ENCODE data around the gene SLC6A19.

The SLC6A19 gene

DNA sequence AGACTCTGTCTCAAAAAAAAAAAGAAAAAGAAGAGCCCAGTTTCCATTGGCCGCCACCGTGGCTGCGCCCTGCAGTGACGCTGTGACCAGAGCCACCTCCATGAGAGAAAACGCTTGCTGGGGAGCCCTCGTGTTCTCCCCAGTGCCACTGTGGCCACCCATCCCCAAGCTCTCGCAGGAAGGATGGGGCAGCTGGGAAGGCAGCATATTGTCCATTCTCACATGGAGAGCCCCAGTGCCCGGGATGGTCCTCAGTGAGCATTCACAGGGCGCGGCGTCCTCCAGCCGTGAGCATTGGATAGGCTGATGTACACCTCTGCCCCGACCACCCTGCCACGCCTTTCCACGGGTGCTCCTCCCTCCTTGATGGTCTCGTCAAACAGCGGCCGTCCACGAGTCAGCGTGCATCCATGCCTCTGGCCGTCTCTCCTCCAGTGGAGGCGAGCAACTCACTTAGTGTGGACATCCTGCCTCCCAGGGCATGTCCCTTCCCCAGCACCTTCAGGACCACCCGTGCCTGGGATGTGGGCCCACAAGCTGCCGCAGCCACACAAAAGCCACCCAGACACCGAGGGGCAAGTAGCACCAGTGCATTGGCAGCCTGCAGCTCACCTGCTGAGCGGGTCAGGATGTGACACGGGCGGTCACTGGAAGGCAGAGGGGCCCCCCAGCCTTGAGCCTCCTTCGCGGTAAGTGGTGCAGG lies 23.4 kb upstream of the SLC6A19 start:
- no peak for DNase-seq (ENCODE audit: low read depth, low spot score)

DNA sequence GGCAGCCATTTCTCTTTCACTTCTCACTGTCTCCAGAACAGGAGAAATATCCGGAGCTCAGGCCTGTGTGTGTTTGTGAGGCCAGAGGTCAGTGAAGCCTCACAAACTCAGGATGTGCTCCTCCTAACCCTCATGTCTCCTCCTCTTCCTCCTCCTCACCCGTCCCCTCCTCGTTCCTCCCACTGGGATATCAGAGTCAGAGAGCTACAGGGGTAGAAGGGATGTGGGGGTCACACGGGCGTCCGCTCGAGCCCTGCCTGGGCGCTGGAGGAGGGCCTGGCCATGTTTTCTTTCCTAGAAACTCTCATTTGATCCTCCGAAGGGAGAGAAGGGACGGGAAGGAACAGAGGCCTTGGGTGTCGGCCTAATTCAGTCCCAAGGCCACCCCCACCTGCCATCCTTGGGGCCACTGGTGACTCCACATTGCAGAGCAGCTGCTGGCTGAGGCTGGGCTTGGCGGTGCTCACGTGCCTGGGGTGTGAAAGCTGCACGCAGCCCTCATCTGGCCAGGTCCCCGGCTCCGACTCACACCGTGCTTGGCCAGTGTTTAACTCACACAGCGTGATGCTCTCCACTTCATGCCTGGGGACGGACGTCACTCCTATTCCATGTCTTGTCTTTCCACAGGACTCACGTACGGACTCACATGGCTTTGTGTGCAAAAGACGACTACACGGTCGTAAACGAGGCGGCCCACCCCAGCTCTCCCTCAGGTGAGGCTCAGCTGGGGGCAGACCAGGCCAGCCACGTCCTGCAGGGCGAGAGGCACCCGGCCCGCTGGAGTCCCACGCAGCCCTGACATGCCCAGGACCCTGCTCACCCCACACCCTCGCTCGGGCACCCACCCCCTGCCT lies 22.6 kb upstream of the SLC6A19 start:
- DNase-seq (ENCODE audit: low read depth, low spot score), result no peak

More for the DNA sequence above, 23.4 kb upstream of the SLC6A19 start:
- H3K27ac ChIP-seq, result no peak overlapping the region

GRCh38 chr5:1179383-1179715 lies 22.0 kb upstream of the SLC6A19 start:
- no peak overlapping the region for H3K27ac ChIP-seq
- DNase-seq (ENCODE audit: low read depth, low spot score), result no peak

More for the DNA sequence above, 22.6 kb upstream of the SLC6A19 start:
- H3K27ac ChIP-seq, result no peak overlapping the region

GRCh38 chr5:1180096-1180495 lies 21.3 kb upstream of the SLC6A19 start:
- H3K27ac ChIP-seq, result no peak overlapping the region
- DNase-seq (ENCODE audit: low read depth, low spot score), result no peak

DNA sequence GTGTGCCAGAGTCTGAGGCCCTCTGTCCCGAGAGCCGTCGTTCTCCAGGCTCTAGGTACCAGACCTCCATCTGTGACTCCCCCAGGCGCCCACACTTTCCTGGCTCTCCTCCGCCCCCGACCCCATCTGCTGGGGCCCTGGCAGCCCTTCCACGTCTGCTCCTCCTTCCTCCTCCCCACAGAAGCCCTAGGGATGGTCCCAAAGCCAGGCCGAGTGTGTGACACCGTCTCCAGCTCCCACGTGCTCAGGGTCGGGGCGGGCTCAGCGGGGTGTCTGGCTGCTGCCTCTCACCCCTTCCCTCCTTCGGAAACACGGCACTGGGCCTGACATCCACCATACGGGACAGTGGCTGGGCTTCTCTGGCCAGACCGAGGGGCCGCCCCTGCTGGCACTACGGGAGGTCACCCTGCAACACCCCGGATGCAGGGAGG lies 20.5 kb upstream of the SLC6A19 start:
- no peak overlapping the region for H3K27ac ChIP-seq
- no peak for DNase-seq (ENCODE audit: low read depth, low spot score)

GRCh38 chr5:1181451-1182359 lies 19.7 kb upstream of the SLC6A19 start:
- no peak for DNase-seq (ENCODE audit: low read depth, low spot score)
- H3K27ac ChIP-seq, result no peak overlapping the region

- no peak overlapping the region for H3K27ac ChIP-seq
- DNase-seq (ENCODE audit: low read depth, low spot score), result no peak
Observed at GRCh38 chr5:1182360-1182632, 19.1 kb upstream of the SLC6A19 start.

DNA sequence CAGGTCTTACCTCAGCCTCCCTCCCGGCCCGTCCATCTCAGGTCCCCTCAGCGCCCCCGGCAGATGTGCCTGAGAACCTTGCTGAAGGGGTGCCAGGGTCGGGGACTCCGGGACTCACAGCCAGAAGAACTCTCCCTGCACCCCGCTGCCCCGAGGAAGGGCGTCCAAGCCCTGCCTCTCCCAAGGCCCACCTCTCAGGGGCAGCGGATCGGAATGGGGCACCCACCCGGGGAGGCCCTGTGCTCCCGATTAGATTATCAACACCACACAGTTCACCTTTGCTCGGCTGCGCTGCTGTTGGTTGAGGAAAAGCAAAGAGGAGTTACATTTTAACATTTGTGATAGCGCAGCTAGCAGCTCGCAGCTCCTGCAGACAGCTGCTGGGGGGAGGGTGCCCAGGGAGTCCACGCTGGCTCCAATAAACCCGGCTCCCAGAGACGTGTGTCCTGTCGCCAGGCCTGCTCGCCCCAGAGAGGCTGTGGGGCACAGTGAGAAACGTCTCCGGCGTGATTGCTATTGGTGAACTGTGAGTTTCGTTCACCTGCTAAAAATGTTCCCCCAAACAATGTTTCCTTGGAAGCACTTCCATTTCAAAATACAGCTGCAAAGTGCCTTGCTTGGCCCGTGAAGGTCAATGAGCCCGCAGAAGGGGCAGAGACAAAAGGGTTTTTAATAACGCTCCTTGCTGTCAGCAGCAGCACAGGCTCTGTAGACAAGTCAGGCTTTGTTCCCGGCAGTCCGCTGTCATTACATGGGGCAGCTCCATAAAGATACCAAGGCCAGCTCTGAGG lies 18.6 kb upstream of the SLC6A19 start:
- DNase-seq (ENCODE audit: low read depth, low spot score), result no peak
- H3K27ac ChIP-seq, result no peak overlapping the region

GRCh38 chr5:1183424-1184162 lies 17.8 kb upstream of the SLC6A19 start:
- no peak for DNase-seq (ENCODE audit: low read depth, low spot score)
- H3K27ac ChIP-seq, result no peak overlapping the region

DNA sequence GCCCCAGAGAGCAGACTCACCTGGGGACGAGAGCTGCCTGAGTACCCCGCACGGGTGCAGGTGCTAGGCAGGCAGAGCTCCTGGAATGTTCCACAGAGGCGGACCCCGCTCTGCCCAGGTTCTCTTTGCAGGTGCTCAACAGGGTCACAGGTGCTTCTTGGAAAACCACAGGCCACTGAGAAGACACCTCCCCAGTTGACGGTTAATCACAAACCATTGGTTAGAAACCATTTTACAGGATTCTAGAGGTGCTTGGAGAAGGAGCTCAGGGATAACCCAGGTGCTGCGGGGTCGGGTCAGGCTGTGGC lies 17.3 kb upstream of the SLC6A19 start:
- no peak for DNase-seq (ENCODE audit: low read depth, low spot score)
- H3K27ac ChIP-seq, result no peak overlapping the region

DNA sequence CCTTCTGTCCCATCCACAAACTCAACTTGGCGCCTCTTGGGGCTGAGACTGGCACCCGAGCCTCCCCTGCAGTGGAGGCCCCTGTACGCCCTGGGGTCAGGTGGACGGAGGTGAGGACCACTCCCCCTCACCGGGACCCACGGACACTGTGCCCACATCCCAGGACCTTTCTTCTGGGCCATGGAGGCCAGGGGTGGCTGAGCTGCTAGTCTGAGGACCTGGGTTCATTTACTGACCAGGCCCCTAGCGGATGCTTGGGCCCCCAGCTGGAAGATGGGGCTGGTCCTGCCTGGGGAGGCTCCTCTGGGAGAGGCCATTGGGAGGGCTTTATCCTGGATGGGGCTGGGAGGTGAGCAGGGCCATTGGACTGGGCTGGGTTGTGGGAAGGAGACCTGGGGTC lies 16.9 kb upstream of the SLC6A19 start:
- H3K27ac ChIP-seq, result no peak overlapping the region
- DNase-seq (ENCODE audit: low read depth, low spot score), result no peak

DNA sequence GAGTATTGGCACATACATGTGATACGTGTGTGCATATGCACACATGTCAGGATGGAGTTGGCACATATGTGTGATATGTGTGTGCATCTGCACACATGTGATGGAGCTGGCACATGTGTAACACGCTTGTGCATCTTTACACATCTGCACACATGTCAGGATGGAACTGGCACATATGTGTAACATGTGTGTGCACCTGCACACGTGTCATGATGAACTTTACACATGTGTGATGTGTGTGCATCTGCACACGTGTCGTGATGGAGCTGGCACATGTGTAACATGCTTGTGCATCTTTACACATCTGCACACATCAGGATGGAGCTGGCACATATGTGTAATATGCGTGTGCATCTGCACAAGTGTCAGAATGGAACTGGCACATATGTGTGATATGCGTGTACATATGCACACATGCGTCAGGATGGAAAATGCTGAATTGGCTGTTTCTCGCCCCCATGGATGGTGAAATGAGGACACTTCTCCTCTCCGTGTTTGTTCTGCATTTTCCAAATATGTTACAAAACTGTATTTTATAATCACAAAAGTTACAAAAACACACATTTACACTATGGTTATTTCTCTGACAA lies 16.3 kb upstream of the SLC6A19 start:
- DNase-seq (ENCODE audit: low read depth, low spot score), result no peak
- no peak overlapping the region for H3K27ac ChIP-seq

DNA sequence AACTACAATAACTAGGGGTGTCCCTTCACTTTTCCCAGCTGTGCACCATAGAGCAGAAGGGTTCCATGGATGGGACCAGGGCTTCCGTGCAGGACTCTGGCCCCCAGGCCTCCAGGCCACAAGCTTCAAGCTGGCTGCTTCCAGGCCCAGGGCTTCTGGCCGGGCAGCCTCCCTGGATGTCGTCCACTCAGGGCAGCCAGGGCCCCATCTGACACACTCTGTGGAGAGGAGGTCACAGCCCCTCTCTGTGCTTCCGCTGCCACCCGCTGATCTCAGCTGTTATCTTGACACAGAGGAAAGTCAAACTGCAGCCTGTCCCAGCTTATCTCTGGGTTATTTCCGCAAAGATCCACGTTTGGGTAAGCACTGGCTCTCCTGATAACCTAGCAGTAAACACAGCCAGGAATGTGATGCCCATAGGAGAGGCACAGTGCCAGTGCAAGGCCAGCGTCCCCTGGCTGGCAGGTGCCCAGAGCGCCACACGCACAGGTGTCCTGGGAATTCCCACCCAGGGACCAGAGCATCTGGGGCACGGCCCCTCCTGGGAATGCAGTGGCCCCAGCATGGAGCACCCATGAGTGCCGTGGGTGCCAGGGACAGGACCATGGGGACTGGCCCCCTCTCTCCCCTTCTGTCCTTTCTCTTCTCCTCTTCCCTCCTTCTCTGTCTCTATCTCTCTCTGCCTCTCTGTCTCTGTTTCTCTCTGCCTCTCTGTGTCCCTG lies 15.6 kb upstream of the SLC6A19 start:
- no peak for DNase-seq (ENCODE audit: low read depth, low spot score)
- H3K27ac ChIP-seq, result no peak overlapping the region

DNA sequence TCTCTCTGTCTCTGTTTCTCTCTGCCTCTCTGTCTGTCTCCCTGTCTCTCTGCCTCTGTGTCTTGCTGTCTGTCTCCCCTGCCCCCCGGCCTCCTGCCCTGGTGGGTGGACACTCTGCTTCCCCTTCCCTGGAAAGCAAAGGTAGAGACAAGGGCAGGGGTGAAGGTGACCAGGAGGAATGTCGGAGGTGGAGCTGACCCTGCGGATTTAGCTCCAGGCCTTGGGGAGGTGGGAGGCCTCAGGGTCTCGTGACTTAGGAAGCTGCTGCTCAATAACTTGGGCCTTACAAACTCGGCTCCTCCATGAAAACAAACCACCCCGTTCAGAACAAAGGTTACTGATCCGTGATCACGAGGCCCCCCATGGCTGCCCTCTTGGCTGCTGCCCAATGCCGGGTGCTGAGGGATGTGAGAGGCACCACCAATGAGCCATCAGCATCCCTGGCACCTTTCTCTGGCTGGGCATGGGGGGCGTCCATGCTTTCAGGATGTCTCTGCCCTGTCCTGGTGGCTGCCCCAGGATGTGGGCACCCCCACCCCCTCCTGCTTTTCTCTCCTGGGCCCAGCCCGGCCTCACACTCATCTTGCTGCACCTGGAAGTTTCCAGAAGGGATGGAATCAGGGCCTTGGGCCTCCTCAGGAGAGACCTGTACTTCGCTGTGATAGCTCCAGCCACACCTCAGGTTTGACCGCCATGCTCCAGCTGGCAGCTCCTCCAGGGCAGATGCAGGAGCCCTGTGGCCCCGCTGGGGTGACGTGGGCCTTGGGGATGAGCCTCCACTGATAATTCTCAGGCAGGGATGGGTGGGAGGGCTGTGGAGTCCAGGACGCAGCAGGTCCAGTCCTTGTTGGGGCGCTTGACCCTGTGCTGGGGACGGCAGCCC lies 14.8 kb upstream of the SLC6A19 start:
- no peak overlapping the region for H3K27ac ChIP-seq
- no peak for DNase-seq (ENCODE audit: low read depth, low spot score)

DNA sequence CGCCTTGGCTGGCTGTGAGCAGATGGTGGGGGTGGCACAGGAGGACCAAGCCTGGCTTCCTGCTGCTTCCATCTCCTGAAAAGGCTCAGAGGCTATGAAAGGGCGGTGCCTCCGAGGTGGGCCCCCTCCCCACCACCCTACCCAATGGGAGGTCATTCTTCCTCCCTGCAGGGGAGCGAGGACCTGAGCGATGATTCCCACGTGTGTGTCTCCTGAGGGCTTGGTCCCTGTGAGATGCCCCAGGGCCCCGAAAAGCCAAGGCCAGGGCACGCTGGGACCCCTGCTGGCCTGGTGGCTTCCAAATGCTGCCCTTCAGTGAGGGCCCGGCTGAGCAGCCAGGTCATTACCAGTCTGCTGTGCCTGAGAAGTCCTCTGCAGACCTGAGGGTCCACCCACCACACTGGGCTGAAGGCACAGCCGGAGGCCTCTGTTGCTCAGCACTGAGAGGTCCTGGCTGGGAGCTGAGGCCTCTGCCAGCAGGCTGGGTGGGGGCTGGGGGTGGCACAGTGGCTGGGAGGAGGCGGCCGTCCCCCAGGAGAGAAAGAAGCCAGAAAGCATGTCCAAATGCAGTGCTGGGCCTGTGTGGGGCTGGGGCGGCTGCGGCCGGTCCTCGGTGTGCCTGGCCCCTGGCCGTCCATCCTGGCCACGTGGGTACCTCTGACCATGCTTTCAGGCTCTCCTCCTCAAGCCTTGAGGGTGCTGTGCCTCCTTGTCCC lies 14.0 kb upstream of the SLC6A19 start:
- DNase-seq (ENCODE audit: low read depth, low spot score), result no peak
- no peak overlapping the region for H3K27ac ChIP-seq

- DNase-seq (ENCODE audit: low read depth, low spot score), result no peak
- no peak overlapping the region for H3K27ac ChIP-seq
Observed at GRCh38 chr5:1187950-1188334, 13.5 kb upstream of the SLC6A19 start.

DNA sequence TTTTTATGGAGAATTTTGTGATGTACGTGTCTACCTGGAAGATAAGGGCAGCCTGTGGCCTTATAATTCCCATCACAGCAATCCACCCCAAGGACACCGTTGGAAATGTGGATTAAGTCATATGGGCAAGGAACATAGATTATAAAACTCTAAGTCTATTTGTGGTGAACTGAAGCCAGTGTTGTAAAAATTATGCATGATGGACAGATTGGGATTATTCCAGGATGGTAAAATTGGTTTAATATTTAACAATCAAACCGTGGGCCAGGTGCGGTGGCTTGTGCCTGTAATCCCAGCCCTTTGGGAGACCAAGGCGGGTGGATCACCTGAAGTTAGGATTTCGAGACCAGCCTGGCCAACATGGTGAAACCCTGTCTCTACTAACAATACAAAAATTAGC lies 12.9 kb upstream of the SLC6A19 start:
- no peak overlapping the region for H3K27ac ChIP-seq
- no peak for DNase-seq (ENCODE audit: low read depth, low spot score)
